Neural cell (in vitro differentiated cells): ENCODE results near the gene ACAD10.

ENCODE experiments used
- CTCF ChIP-seq: fragments of 450-650 bp; IDR thresholded peaks from 2 replicates; pipeline ENCODE4 v1.5.1; 2014; ENCODE audit warnings: antibody characterized with exemption, mild to moderate bottlenecking, moderate library complexity; ENCODE audit not compliant: poor library complexity, severe bottlenecking
- EP300 ChIP-seq: fragments of 450-650 bp; conservative IDR thresholded peaks from 2 replicates; pipeline ENCODE4 v1.6.1; 2014; ENCODE audit warnings: antibody characterized with exemption, mild to moderate bottlenecking, moderate library complexity; ENCODE audit not compliant: poor library complexity, severe bottlenecking
- MXI1 ChIP-seq: fragments of 450-650 bp; conservative IDR thresholded peaks from 2 replicates; pipeline ENCODE4 v1.6.1; 2014; ENCODE audit warnings: antibody characterized with exemption, mild to moderate bottlenecking; ENCODE audit not compliant: poor library complexity, severe bottlenecking
- POLR2AphosphoS5 ChIP-seq: IDR thresholded peaks from 2 replicates; pipeline ENCODE4 v1.6.1; 2012
- REST ChIP-seq: IDR thresholded peaks from 2 replicates; pipeline ENCODE4 v1.6.1; 2012; ENCODE audit warnings: borderline replicate concordance
- SMC3 ChIP-seq: fragments of 450-650 bp; conservative IDR thresholded peaks from 2 replicates; pipeline ENCODE4 v1.6.1; 2014; ENCODE audit warnings: antibody characterized with exemption, mild to moderate bottlenecking, moderate library complexity; ENCODE audit not compliant: poor library complexity

- TF ChIP-seq REST (no peak), MXI1 (no peak), CTCF (no peak), POLR2AphosphoS5 (no peak), EP300 (no peak), SMC3 (no peak)
Observed at GRCh38 chr12:111638556-111638955, 47.3 kb upstream of the ACAD10 start.
